Measurements from ENCODE around the gene SAMSN1.
"Not testable (repeated sequence)": the region's sequence is repeated elsewhere in the genome, so short reads cannot be mapped to it uniquely, and the experiment has no call there.

Gene SAMSN1

DNA sequence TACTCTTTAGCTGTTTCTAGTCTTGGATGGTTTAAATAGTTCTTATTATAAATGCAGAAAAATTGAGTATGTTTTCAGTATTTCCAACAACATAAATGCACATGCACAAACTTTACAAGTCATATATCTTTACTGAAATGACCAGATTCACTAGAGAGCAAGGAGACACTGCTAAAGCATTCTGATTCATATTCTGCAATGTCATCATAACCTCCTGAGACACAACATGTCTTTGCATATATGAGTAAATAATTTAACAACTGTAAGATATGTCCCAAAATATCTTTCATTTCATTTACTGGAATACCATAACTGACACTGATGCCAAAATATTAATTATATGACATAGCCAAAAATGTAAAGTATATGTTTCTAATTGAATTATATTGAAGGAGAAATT is 16.8 kb upstream of the SAMSN1 start:
- no peak for DNase-seq

DNA sequence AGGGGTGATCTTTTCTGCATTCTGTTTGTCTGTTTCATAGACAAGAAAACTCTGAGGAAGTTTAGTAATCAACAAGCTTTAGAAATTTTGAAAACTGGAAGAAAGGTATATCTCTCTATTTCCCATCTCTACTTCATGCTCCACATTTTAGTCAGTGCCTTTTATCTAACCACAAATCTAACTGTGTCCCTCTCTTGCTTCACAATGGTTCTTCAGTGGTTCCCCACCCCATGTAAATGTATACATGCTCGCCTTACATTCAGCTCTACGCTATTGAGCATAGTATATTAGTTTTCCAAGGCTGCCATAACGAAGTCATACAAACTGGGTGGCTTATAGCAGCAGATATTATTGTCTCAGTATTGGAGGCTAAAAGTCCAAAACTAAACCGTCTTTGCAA is 14.4 kb upstream of the SAMSN1 start:
- DNase-seq, result no peak

DNA sequence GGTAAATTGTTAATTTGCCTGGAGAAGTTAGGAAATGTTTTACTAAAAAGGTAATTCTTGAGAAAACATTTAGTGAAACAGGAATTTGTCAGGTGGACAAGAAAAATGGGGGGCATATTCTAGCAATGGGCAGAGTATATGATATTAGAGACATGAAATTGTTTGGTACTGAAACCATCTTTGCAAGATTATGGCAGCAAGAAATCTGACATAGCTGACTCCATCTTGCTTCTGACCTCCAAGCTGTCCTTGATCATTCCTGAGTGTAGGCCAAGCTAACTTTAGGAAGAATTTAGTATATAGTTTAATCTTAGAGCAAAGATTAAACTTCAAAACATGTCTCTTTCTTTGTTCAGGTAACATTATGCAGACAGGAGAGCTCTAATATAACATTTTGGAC is 14.0 kb upstream of the SAMSN1 start:
- DNase-seq, result no peak

DNA sequence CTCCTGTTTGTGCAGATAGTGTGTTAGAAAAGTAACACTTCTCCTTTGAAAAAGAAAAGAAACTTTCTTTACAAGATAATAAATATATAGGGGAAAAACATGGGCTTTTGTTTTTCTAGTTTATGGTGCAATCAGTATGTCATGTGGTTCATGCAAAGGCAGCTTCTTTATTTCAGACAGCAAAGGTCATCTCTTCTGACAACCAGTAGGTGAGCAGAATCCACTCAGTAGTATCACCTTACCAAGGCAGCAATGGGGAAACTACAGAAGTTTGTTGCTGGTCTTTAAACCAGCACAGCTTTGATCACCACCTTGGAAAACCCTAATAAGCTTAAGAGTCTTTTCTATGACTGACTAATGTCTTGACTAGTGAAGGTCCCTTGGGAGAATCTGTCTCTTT is 13.0 kb upstream of the SAMSN1 start:
- DNase-seq, result no peak

DNA sequence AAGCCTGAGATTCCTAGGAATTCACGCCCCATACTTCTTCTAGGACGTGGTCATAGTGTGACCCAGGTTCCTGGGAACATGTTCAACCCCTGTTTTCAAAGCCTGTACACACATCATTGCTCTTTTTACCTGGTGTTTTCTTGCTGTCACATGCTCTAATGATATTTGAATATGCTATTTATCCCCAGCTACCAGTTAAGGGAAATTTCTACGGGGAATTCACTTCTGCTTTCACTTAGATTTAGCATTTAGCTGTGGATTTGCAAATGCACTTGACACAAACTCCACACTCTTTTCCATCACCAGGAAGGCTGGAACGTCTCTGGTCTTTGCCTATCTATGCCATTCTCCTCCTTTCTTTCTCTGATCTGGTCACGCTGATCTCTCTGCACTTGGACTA is 11.3 kb upstream of the SAMSN1 start:
- DNase-seq, result no peak

DNA sequence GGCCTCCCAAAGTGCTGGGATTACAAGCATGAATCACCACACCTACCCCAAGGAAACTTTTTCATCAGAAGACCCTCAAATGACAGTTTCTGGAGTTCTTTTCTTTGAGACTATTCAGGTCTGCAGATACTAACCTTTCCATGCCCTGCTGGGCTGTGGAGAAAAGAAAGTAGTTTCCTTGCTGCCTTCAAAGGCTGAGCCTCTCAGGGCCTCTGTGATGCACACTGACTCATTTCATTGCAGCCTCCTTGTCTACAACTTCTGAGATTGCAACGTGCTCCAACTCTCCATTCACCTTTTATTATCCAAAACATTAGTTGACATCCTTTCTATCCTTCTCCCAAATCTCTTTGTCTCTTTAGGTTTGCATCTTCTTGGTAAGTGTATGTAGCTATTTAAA is 8.8 kb upstream of the SAMSN1 start:
- no peak for DNase-seq

DNA sequence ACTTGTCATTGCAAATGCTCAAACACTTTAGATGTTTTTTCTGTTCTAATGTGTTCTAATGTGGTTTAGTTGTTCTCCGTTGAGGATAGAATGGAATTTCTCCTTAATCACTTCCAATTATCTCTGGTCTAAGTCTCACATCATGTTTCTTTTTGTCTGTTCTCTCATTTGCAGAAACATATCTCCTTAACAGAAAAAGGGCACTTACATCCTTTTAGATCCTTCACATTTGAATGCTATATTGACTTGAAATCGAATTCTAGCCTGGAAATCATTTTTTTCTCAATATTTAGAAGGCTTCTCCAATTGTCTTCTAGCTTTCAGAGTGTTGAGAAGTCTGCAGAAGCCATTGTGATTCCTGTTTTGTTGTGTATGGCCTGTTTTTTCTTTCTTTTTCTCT is 7.3 kb upstream of the SAMSN1 start:
- DNase-seq, result no peak

DNA sequence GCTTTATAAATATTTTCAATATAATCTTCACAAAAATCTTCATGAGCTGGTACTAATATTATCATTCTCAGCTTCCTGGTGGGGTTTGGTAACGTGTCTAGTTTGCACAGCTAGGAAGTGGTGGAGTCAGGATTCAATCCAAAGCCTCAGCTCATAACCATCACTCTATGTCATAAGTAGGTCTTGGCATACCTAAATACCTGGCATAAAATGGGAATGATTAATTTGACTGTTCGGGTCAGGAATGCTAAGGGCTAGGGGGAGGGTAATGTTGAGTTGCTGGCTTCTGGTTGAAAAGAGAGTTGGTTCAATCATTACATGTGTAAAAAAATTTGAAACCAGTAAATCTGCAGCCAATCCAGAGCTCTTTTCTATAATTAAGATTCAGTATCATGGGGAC is 5.6 kb upstream of the SAMSN1 start:
- DNase-seq, result no peak

DNA sequence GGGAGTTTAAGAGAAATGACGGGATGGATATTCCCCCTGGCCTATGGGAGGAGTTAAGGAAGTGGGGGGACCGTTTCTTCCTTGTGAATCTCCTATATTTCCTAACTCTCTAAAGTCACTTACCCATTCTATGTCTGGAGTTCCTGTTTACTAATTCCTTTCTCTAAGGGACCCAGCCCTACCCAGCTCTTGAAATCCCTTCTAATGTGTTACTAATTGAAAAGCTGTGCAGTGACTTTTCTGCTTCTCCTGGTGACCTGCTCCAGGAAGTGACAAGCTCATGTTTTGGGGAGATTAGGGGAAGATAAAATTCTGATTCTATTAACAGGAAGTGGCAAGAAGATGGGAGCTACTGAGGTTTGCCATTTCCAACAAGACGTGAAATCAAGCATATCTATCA is 4.0 kb upstream of the SAMSN1 start:
- no peak for DNase-seq

DNA sequence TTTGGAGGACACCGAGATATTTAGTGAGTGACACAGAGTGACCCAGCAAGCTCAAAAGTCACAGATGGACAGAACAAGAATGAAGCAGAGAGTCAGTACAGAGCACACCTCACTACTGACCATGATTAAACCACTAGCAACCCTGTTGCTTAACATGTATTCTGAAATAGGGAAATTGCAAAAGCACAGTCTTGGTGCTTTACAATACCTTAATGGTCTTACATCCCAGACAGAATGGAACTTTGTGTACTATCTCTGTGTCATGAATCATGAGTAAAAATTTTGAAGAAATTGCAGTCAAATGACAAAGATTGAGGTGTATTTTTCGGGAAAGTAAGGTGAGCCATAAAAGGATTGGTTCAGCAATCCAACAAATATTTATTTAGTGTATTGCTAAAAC is 2.7 kb upstream of the SAMSN1 start:
- DNase-seq, result no peak

DNA sequence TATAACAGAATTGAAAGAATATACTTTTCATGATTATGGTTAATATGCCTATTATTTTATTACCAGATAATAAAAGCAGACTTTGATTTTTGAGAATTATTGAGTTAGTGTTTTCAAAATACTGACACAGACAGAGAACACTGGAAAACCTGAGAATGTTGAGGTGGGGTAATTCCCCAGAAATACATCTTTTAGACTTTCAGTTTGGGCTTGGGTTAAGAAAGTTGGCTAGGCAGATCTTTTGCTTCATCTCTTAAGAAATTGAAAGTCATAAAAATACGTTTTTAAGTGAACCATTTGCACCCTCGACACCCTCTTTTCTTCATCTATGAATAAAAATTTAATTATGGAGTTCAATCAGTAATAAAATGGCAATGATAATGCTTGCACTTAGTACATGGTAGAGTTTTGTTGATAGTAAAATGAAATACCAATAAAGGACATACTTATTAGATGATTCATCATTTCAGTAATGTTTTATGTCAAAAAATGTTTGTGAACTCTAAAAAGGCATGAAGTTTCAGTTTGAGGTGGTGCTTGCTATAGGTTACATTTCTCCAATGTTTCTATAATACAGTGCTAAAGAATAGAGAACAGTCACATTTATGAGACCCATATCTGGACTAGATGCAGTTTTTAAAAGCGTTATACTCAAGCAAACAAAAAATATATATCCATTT is 1.9 kb upstream of the SAMSN1 start:
- DNase-seq, result no peak

DNA sequence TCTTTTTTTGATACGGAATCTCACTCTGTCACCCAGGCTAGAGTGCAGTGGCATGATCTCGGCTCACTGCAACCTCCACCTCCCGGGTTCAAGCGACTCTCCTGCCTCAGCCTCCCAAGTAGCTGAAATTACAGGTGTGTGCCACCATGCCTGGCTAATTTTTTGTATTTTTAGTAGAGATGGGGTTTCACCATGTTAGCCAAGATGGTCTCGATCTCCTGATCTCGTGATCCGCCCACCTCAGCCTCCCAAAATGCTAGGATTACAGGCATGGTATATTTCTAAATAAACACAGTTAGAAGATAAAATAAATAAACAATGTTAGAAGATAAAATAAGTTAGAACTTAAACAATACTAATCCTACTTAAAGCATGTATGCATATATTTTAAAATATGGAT is 604 bp upstream of the SAMSN1 start:
- DNase-seq, result not testable (repeated sequence)

DNA sequence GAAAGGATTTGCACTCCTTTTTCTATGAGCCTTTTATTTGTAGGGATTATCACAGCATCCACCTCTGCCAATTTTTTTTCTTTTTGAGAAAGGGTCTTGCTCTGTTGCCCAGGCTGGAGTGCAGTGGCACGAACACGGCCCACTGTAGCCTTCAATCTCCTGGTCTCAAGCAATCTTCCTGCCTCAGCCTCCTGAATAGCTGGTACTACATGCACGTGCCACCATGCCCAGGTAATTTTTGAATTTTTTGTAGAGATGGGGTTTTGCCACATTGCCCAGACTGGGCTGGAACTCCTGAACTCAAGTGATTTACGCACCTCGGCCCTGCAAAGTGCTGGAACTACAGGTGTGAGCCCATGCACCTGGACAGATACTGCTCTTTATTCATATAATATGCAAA is 2.1 kb downstream of the SAMSN1 start:
- DNase-seq, result no peak

DNA sequence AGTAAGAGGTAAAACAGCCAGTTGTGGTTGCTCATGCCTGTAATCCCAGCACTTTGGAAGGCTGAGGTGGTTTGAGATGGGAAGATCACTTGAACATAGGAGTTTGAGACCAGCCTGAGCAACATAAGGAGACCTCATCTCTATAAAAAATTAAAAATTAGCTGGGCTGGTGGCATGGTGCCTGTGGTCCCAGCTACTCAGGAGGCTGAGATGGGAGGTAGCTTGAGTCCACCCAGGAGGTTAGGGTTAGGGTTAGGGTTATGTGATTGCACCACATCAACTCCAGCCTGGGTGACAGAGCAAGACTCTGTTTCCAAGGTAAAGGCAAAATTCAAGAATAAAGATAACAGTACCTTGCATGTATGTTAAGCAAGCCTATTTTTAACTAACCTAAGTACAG is 3.5 kb downstream of the SAMSN1 start:
- no peak for DNase-seq

DNA sequence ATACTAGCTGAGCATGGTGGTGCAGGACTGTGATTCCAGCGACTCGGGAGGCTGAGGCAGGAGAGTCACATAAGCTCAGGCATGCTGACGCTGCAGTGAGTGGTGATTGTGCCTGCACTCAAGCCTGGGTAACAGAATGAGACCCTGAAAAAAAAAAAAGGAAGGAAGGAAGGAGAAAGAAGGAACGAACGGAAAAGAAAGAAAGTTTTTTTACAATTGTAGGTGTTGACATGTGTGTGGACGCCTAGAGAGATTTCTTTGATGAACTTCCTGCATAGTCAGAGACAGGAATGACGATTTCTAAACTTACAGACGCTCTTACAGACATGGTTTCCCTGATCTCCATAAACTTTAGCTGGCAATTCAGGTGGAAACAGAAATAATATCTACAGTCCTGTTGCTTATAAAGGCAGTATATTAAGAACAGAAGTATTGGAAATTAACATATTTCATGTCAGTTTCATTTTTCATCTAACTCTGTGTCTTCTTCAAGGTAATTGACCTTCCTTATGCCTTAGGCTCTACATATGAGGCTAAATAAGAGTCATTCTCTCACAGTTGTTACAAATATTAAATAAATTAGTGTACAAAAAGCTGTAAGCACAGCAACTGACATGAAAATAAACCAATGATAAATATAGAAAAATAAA is 4.1 kb downstream of the SAMSN1 start:
- DNase-seq, result no peak

DNA sequence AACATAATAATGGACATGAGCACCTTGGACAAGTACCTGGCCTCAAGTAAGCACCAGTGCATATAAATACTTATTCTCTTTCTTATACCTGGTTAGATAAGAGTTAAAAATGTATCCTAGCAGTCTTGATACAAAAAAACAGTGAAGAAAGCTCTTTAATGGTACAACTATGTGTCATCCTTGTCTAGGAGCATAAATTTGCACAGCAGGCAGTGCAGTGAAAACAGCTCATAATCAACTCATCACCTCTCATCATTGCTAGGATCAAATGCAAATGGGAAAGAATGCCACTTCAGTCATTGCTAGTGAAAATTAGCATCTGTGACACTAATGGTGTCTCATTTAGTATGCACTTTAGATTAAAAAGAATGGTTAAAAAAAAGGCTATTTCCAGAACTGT is 7.6 kb downstream of the SAMSN1 start:
- DNase-seq, result no peak

DNA sequence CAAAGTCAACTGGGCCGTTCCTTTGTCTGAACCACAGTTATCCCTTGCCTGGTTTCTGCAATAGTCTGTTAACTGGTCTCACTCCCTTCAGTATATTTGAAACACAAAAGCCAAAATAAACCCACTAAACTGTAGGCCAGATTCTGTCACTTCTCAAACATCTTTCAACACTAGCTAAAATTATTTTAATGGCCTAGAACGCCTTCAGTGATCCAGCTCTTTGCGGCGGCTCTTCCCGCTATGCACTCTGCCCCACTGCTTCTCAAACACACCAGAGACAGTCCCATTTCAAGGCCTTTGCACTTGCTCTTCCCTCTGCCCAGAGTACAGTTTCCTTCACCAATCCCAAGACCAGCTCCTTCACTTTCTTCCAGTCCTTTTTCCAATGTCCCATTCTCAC is 9.2 kb downstream of the SAMSN1 start:
- no peak for DNase-seq

DNA sequence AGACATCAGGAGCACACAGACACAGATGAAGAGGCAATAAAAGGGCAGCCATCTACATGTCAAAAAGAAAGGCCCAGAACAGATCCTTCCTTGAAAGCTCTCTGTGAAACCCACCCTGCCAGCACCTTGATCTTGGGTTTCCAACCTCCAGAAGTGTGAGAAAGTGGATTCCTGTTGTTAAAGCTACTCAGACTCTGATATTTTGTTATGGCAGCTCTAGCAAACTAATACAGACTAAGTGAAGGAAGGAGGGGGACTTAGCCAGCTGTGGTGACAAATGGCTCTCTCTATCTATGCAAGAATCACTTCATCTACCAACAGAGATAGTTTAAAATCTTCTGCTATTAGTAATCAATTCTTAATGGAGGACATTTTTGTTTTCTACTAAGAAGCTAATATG is 10.4 kb downstream of the SAMSN1 start:
- DNase-seq, result no peak

DNA sequence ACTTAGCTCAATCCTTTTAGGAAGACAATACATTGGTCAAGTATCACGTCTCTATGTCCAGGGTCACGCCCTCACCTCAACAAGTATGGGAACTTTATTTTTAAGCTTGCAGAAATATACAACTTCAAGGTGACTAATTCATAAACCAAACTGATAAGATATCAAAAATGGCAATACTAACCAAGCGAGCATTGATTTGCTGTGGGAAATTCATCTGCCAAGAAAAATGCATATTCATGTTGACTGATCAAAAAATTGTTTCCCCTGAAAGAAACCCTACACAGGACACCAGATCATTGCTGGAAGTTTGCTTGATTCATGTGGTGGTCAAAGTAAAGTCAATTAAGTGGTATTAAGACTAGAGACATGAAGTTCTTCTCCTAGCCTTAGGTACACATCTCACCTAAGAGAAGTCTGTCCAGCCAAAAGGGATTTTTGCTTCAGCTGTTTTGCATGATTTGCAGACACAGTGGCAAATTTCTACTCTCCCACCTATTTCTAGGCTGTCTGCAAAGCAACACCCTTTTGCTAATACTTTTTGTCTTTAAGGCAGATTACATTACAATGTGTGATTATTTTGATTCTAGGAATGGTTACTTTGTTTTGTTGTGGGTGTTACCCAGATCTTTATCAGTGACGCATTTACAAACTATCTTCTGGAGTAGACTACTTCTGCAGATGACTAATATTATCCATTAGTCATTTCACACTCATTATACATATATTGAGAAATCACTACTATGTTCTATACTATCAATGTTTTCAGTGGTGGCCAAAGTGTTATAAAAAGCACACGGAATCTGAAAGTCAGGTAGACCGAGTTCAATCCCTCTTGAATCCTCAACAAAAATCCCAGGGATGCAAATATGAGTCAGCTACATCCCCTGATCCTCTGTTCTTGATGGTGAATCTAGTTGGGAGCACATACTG is 12.4 kb downstream of the SAMSN1 start:
- DNase-seq, result no peak

DNA sequence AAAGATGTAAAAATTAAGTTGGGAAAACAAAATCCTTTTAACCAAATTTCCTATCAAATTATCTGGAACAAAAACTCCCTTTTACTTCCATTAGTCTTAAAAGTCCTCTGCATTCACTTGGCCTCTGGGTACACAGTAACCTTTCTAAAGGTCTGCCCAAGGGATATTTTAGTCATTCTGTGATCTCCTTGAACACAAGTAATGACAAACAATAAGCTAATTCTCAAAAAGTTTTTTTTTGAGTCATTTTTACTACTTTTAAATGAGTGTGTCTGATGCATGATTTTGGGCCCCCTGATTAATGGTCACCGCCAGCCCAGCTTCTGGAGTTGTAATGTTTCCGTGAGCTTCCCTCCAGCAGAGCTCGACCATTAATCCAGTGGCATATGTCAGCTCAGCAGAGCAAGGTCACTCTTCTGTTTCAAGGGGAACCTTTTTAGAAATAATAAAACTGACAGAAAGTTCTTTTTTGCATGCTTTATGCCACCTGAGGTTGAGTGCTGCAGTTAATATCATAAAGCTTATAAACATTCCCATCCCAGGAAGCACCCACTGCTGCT is 14.3 kb downstream of the SAMSN1 start:
- DNase-seq, result no peak

DNA sequence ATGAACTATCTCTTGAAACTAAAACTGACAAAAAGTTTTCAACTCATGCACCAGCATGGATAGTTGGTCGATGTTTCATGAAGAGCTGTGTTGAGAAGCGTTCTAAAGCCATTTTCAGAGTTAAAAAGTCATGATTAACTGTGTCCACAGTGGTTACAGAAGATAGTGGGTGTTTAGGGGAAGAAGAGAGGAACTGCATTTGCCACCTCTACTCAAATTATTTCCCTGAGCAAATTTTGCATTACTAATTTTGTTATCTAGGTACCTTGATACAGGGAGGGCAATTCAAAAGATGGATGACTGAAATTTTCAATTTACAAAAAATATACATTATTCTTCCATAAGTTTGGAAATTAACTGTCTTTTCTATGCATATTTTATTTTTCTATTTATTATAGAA is 15.5 kb downstream of the SAMSN1 start:
- no peak for DNase-seq

DNA sequence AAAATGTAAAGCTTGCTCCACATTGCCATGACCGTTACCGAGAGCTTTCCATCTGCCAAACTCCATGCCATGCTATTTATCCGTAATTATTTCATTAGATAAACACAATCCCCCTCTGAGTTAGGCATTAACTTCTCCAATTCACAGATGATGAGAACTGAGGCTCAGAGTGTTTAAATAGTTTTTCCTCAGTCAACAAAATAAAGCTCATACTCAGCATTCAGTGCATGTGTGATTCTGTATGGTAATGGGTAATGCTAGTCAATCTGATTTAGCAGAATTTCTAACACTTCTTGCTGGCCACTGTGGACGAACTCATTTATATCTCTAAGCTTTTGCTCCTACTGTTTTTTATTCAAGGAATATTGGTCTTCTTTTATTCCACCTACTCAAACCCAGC is 17.3 kb downstream of the SAMSN1 start:
- no peak for DNase-seq

All from DMS53 (cell line).